GM21619 (cell line): ENCODE measurements around the gene FES.
"Not testable (repeated sequence)": the region's sequence is repeated elsewhere in the genome, so short reads cannot be mapped to it uniquely, and the experiment has no call there.

Experiments used
- ATAC-seq: cut with Tn5 transposase; IDR thresholded peaks from one replicate; pipeline ENCODE4 v1.9.1; 2021; ENCODE audit not compliant: unreplicated experiment

FES gene

DNA sequence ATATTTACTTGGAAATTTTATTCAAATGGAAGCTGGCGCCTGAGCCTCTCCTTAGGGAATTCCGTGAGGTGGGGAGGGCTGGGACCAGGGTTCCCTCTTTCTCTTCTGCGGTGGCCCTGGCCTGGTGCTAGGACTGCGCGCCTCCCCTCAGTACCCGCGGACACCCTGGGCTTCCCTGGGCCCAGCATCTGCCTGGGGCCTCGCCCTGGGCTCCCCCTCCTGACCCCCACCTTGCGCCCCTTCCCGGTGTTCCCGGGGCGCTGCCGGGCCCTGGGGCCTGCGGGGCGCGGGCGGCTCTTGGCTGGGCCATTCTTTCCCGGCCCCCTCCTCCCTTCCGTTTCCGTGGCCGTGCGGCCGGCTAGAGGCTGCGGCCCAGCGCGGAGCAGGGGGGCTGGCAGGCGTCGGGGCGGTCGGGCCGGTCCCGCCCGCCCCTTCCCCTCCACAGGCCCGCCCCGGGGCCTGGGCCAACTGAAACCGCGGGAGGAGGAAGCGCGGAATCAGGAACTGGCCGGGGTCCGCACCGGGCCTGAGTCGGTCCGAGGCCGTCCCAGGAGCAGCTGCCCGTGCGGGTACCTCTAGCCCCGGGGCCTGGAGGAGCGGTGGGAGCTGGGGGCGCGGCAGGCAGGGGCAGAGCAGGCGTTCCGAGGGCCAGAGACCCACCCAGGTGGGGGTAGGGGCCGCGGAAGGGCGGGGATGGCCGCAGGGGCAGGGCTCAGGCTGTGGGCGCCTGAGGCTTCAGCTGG is at the start of gene FES:
TSS of gene FES (plus strand) at position 529 of the 743 bp plus-strand sequence. CDS start 542 bp downstream, outside the sequence.
- ATAC-seq, result no peak

DNA sequence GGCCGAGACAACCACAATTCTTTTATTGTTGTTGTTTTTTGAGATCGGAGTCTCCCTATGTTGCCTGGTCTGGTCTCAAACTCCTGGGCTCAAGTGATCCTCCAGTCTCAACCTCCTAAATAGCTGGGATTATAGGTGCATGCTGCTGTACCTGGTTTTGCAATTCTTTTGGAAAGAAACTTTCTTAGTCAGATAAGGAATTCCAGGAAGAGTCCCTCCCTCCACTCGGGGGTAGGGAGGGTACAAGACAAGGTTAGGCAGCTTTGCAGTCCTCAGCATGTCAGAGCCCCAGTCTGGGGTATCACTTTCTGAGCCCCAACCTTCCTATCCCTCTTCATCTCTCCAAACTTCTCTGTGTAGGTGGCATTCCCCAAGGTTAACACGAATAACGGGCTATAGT is 49.7 kb upstream of the FES start:
- ATAC-seq, result no peak

DNA sequence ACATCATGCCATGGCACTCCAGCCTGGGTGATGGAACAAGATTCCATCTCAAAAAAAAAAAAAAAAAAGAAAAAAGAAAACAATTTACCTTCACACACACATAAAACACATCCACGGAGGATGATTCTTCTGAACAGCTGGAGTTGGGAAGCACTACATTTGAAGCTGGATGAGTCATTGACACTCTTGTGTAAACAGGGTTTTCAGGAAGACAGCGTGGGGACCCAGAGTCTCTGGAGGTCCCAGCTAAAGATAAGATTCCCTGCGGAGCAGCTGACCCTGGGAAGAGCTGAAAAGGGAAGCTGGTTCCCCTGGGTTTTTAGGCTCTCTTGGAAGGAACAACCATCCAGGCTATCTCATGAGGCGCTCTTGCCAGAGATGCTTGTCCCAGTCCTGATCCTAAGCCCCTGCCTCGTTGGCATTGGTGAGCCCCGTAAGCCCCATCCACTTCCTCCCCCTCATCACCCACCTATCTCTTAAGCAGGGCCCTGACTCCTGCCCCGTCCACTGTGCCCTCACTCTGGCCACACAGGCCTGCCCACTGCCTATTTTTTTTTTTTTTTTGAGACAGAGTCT is 47.9 kb upstream of the FES start:
- no peak for ATAC-seq

DNA sequence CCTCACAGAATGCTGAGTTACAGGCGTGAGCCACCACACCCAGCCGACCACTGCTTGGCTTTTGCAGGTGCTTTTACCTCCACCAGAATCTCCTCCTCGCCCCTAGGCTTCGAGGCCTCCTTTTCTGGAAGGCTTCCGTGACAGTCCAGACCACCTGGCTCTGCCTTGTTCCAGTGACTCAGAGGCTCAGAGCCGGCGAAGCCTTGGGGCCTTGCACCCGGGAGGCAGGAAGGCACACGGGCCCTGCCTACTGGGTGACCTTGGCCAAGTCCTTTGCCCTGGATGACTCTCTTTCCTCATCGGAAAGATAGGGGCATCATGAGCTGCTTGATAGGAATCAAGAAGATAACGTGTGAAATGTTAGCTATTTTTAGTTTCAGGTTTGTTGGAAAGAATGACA is 47.2 kb upstream of the FES start:
- ATAC-seq, result no peak

DNA sequence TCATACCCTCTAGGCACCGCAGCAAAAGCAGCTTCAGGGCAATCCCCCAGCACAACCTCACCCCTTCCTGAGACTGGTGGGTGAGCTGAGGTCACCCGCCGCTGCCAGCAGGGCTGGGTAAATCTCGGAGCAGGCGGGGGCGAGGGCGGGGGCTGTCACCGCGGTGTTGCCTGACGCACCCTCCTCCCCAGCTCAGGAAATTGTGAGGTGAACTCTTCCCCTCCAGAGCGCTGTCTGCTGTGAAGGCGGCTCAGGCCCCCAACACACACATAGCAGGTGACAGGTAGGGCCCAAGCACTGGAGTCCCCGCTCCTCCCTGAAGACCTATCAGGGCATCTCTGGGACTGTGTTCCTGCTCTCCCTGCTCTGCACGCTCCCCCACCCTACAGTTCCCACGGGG is 46.2 kb upstream of the FES start:
- no peak for ATAC-seq

DNA sequence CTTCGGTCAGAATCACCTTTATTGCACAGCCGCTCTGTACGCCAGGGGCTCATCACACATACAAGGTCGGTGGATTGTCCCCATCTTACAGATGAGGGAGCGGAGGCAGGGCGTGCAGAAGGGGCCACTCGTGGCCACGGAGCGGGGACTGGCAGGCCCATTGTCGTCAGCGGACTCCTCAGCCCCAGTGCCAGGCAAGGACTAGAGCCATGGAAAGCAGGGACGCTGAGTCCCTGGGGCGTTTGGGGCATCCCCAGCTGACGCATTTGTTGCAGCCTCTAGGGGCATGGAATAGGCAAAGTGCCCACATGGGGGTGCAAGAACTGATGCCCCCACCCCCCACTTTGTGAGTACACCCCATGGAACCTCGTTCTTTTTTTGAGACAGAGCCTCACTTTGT is 45.8 kb upstream of the FES start:
- ATAC-seq, result no peak

DNA sequence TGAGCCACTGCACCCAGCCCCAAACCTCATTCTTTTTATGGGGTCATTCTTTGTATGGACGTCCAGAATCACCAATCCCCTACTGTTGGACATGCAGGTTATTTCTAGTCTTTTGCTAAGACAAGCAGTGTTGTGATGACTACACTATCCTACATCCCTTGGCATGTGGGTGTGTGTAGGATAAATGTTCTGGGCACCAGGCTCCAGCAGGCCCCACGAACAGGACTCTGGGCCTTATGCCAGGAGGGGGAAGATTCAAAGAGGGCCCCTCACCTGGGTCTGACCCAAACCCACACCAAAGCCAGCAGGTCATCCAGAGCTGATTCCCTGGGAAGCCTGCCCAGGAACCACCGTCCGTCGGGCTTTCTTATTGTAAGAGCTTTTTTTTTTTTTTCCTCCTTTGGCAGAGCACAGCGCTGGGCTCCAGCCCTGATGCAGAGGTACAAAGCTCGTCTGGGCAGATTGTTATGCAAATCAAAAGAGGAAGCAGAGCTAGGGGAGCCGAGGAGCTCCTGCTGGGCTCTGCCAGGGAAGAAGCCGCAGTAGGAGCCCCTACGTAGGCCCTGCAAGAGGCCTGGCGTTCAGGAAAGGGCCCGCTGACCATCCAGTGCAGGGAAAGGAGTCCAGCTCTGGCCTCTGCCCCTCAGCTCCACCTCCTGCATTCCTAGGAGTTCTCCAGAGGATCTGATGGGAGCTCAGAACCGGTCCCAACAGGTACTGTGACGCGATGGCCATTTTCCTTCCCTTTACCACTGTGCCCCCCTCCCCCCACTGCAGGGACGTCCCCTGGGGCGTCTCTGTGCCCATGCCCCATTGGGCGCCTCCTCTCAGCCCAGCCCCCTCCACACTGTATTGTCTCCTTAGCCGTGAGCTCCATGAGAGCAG is 44.9 kb upstream of the FES start:
- ATAC-seq, result peak; percentile 66

DNA sequence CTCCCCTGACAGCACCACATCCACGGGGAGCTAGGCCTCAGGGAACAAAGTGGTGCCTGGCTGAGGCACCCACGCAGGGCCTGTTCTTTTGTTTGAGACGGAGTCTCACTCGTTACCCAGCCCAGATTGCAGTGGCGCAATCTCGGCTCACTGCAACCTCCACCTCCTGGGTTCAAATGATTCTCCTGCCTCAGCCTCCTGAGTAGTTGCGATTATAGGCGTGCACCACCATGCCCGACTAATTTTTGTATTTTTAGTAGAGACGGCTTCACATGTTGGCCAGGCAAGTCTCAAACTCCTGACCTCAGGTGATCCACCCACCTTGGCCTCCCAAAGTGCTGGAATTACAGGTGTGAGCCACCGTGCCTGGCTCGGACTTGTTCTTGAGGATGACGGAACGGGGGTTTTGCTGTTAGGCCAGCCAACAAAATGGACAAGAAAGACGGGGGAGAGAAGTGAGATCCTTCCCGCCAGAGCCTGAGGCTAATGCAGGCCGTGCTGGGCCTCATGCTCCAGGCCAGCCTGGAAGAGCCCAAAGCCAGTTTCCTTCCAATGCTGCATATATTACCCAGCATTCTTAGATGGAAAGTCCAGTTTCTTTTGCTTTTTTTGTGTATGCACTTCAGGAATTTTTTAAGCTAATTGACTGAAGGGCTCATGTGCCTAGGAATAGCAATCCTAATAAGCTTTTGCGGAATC is 44.0 kb upstream of the FES start:
- ATAC-seq, result no peak

DNA sequence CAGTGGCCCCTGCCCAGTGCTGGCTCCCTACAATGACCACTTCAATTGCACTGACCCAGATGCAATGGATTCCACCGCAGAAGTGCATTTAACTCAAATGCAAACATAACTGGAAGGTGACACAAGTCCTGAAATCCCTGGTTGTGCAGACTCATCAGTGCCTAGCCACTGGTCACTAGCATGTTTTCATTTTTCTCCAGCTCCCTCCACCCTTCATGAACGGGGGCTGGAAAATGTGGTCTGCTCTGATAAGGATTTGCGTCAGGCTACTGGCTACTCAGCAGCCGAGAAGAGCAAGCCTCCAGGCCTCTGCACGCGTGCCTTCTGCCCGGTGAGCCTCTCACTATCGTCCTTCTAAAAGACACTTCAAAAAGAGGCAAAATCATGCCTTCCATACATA is 43.4 kb upstream of the FES start:
- ATAC-seq, result no peak

DNA sequence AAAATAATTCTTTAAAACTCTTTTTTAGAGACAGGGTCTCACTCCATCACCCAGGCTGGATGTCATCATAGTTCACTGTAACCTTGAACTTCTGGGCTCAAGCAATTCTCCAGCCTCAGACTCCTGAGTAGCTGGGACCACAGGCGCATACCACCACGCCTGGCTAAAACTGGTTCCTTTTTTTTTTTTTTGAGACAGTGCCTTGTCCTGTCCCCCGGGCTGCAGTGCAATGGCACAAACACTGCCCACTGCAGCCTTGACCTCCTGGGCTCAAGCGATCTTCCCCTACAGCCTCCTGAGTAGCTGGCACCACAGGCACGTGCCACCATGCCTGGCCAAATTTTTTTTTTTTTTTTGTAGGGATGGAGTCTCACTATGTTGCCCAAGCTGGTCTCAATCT is 39.6 kb upstream of the FES start:
- no peak for ATAC-seq

DNA sequence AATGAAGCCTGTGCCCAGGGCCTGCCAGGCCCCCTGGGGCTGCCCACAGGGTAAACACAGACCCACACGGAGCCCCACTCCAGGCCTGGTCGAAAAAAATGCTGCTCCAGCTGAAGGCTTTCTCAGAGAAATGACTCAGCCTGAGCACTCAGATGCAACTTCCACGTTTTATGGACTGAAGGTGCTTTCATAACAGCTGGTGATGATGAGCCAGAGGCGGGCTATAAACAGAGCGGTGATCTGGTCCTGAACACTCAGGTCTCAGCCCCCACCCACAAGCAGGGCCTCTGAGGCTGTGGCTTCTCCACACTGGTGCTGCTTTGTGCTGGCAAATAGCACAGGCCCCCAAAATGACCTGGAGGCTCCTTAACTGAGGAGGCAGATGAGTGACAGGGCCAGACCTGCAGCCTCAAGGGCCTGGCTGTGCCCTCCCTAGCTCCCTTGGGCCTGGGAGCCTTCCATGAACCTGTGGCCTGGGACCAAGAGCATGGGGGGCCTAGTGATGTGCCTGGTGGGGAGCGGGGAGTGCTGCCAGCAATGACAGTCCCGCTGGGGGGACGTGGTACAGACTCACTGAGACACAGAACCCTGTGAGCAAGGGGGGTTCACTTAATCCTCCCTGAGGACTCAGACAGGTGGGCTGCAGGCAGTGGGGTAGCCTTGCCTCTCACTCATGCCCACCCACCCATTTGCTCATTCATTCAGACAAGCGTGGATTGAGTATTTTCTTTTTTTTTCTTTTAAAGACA is 38.9 kb upstream of the FES start:
- peak; percentile 87 for ATAC-seq

DNA sequence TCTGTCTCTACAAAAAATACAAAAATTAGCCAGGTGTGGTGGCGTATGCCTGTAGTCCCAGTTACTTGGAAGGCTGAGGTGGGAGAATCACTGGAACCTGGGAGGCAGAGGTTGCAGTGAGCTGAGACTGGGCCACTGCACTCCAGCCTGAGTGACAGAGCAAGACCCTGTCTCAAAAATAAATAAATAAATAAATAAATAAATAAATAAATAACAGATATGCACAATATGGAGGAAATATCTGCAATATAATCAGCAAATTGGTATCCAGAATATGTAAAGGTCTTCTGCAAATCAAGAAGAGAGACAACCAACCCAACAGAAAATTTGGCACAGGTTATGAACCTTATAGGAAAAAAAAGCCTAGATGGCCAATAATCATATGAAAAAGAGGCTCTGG is 34.9 kb upstream of the FES start:
- not testable (repeated sequence) for ATAC-seq

DNA sequence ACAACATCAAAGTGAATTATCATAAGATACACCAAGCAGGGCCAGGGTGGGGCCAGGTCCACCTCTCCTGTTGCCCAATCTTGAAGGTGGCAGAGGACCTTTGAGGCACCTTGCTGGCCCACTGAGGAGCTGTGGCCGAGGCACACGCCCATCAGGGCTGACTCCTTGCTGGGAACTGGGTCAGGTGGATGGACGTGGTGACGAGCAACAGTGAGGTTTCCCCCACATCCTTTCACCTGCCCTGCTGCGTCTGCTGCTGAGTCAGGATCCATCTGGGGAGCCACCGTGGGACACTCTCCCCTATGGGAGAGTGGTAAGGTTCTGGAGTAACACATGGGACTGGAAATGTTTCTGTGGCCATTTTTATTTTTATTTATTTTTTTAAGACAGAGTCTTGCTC is 33.2 kb upstream of the FES start:
- no peak for ATAC-seq

DNA sequence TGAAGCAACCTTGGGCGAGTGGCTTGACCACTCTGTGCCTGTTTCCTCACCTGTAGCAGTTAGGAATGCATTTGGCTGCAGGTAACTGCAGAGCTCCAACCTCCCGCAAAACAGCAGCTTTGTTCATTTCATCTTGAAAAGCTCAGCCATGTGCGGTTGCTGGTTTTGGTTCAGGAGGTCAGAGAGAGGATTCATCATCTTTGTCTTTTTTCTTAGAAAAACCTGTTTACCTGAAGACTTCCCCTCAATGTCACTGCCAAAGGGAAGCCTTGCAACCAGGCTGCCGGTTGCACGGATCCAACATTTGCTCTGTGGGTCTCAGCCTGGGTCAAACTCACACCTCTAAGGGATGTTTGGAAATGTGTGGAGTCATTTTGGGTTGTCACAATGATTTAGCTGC is 32.4 kb upstream of the FES start:
- no peak for ATAC-seq

DNA sequence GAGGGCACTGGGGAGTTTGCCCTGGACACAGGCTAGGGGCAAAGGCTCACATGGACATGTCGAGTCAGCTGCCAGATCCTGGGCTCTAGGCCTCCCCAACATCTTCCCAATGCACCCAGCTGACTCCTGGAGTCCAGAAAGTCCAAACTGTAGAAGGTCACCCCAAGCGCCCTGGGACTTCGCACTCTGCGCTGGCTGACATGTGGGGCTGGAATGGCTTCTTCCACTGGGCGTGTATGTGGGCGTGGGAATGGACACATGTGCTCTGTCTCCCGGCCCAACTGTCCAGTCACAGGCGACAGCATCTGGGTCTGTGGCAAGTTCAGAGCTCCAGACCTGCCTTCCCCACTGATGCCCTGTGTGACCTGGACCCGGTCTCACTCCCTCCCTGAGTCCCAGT is 29.2 kb upstream of the FES start:
- no peak for ATAC-seq

DNA sequence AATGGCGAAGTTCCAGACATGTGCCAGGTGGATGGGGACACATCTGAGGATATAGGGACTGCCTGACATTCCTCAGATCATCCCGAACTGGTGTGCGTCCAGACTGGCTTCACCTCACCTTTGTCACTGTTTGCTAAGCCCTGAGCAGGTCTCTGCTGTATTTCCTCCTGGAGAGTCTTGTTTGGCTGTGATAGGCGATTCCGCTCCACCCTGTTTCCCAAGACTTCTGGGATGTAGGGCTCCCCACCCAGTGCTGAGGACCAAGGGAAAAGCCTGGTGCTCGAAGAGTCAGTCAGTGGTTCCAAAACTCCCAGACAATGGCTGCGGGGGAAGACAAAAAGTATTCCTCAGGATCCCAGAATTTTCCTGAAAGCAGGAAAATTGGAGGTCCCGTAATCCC is 27.0 kb upstream of the FES start:
- no peak for ATAC-seq

DNA sequence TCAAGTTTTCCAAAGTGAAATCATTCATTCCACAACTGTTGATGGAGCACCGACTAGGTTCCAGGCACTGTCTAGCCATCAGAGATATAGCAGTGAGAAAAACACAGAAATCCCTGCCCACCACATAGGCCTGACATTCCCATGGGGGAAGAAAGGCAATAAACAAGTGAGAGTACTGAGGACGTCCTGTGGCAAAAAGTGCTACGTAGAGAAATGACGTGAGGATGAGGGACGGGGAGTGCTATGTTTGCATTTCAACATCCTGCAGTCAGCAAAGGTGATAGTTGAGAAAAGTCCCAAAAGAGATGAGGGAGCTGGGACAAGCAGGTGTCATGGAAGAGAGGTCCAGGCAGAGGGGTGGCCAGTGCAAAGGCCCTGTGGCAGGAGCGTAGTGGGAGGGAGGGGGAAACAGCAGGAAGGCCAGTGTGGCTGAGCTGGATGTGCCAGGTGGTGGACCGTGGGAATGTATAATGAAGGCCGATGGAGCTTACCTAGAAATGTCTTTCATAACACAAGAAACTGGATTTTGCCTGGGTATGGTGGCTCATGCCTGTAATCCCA is 26.3 kb upstream of the FES start:
- ATAC-seq, result no peak

DNA sequence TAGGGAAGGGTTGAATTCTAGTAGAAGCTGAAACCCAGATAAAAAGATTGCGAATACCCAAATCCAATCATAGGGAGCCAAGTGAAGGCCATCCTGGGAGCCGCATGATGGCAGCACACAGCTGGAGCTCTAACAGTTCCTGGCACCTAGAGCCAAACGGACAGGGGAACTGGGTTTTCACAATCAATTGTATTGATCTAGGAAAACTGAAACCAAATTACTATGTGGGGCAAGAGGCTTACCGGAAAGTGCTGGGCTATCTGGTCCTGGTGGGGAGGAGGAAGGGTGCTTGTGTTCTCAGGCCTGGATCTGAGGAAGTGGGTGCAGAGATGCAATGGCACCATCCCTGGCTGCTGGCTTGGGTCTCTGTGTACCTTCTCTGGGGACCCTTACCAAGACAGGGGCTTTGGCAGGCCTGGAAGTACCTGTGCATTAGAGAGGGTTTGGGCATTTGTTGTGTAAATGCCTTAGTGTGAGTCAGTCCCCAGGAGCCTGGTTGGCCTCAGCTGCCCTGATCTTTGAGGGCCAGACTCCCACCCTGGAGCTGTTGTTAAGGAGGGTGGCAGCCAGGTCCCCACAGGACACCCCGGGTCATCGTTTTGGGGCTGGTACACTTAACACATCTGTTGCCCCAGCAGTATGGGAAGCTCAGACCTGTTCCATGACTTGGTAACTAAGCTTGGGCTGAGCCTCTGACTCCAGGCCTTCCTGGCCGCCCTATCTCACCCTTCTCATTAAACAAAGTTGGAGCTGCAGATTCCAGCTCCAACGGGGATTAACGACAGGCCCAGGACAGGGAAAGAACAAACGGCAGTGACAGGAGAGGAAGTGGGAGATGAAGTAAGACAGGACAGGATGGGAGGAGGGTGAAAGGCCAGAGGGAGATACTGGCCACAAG is 24.8 kb upstream of the FES start:
- no peak for ATAC-seq

DNA sequence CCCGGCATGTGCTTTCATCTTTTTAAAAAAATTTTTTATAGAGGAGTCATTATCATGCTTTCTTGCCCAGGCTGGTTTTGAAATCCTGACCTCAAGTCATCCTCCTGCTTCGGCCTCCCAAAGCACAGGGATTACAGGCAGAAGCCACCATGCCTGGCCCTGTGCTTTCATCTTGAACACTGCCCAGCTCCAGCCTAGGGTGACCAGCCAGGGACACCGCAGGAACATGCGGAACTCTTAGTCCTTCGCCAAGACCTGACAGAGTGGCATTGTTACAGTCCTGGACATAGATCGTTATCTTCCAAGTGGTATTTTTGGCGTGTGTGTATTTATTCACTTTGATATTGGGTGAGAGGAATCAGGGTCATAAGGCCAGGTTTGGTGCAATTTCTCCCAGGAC is 23.9 kb upstream of the FES start:
- no peak for ATAC-seq
